Panc1 (cell line): ENCODE results near the gene BHLHE23.

ENCODE experiments used
- CTCF ChIP-seq: fragments of 450-650 bp; IDR thresholded peaks from 2 replicates; pipeline ENCODE4 v1.5.1; 2017; ENCODE audit warnings: mild to moderate bottlenecking
- POLR2AphosphoS5 ChIP-seq: IDR thresholded peaks from 2 replicates; pipeline ENCODE4 v1.6.1; 2012; ENCODE audit warnings: mild to moderate bottlenecking, low read depth, low read length, moderate library complexity
- REST ChIP-seq, 2 experiments: IDR thresholded peaks; 2 replicates each; pipeline ENCODE4 v1.6.1; 2011 to 2012; ENCODE audit warnings: low read depth in 2 of 2, control low read depth in 1 of 2, low read length in 1 of 2, mild to moderate bottlenecking in 1 of 2, moderate library complexity in 1 of 2; ENCODE audit not compliant: insufficient read depth in 1 of 2
- SIN3A ChIP-seq: IDR thresholded peaks from 2 replicates; pipeline ENCODE4 v1.6.1; 2012; ENCODE audit warnings: low read depth, mild to moderate bottlenecking, low read length, moderate library complexity, borderline replicate concordance; ENCODE audit not compliant: insufficient read depth
- TCF7L2 ChIP-seq: IDR thresholded peaks from 2 replicates; pipeline ENCODE4 v1.6.1; 2011; ENCODE audit warnings: mild to moderate bottlenecking, low read depth, low read length, inconsistent platforms

GRCh38 chr20:63047267-63047666 is 40.5 kb upstream of the BHLHE23 start:
- no peak for TF ChIP-seq CTCF
- no peak for TF ChIP-seq POLR2AphosphoS5
- TF ChIP-seq SIN3A: no peak
- TF ChIP-seq TCF7L2: no peak
- no peak for TF ChIP-seq REST (IDR thresholded peaks at IDR 0.05; ENCODE audit: insufficient read depth in 1 of 2, low read depth in 2 of 2, low read length in 1 of 2)
